ENCODE results near the gene METTL17. TPM values are rescaled to one million over a fixed set of nuclear protein-coding genes. Genes with fewer than 3 reads are reported as not detected.
A peak's percentile ranks its signal among the peaks of the same experiment; 100 is the strongest.
"Not testable (repeated sequence)": the region's sequence is repeated elsewhere in the genome, so short reads cannot be mapped to it uniquely, and the experiment has no call there.

Gene METTL17
- total RNA-seq, 1 donor from 2014 or later = 66.9 TPM

DNA sequence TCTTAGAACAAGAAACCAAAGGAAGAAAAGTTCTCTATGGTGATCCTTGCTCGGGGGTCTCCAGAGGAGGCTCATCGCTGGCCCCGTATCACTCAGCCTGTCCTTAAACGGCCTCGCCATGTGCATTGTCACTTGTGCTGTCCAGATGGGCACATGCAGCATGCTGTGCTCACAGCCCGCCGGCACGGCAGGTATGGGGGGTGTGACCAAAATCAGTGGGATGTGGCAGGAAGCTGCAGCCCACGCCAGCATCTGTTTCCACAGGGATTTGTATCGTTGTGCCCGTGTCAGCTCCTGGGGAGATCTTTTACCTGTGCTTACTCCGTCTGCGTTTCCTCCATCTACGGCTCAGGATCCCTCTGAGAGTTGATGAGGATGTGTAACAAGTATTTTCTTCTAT is 6.7 kb downstream of the METTL17 start:
- no peak for DNase-seq (ENCODE audit: low read depth)

DNA sequence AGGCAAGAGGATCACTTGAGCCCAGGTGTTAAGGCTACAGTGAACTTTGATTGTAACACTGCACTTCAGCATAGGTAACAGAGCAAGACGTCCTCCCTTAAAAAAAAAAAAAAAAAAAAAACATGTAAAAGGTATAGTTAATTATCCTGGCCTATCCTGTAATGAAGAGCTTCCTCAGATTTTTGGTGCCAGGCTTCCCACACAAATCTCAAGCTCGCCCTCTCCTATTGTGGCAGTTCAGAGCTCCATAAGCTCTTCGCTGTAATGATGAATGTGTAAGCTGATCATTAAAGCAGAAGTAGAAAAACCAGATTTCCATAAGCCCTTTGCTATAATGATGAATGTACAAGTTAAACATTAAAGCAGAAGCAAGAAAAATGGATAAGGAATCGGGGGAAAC is 7.3 kb downstream of the METTL17 start:
- DNase-seq (ENCODE audit: low read depth) = no peak

DNA sequence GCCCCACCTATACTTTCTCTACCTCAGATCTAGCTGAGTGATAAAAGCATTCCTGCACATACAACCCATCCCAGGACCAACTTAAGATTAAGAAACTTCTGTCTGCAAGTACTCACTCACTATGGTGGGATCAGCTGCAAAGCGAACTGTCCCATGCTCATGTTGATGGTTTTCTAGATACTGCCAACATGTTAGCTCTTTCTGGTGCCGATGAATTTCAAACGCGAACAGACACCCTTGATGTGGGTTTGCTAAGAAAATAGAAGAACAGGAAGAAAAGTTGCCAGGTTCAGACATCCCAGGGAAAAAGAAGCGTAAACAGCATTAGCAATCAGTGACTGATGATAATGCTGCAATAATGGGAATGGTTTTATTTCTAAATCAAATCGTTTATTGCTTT is 7.8 kb downstream of the METTL17 start:
- DNase-seq (ENCODE audit: low read depth) = no peak

DNA sequence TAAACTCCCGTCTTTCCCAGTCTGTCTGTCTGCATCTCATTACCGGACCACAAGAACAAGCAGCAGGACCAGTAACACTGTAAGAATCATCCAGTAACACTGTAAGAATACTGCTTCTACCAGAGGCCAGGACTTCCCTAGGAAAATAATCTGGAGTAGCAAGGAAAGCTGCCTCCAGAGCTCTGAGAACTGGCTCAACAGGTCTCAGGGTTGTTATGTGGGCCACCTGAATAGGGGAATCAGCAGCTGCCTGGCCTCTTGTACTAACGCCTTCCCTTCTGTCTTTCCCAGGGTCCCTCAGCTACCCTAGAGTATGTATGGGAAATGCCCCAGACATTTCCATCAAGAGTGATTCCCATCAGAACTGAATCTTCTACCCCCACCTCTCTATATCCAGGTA is 8.4 kb downstream of the METTL17 start:
- DNase-seq (ENCODE audit: low read depth) = no peak

DNA sequence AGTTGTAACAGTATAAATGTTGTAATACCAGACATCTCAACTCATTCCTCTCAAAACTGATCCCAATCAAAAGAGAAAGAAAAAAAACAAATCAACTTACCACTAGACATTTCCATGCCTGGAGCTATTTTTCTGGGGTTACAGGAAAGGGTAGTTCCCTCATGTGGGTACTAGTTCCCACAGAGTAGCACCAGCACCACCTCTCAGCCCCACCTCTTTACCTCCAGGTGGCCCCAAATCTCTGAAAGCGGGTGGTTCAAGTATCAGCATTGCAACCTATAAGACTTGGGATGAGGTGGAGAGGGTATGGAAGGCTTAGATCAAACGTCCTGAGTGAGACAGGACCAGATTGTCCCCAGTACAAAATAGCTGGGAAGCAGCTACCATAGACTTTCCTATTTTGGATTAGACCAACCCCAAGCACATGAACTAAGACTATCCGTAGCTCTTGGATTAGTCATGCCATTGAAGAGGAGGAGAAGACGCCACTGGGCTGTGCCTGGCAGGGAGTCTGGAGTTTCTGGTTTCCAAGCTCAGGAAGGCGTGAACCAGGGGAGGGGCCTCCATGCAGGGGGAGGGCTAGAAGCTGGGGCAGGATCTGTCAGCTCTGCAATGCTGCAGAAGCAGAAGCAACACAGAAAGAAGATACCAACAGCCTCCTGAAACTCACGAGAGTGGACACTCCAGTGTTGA is 9.0 kb downstream of the METTL17 start, which contains the start of gene SLC39A2:
Gene SLC39A2 (plus strand): TSS at position 620 of the 693 bp plus-strand sequence. CDS start 154 bp downstream, outside the sequence.
- peak; percentile 47 for DNase-seq (ENCODE audit: low read depth)

DNA sequence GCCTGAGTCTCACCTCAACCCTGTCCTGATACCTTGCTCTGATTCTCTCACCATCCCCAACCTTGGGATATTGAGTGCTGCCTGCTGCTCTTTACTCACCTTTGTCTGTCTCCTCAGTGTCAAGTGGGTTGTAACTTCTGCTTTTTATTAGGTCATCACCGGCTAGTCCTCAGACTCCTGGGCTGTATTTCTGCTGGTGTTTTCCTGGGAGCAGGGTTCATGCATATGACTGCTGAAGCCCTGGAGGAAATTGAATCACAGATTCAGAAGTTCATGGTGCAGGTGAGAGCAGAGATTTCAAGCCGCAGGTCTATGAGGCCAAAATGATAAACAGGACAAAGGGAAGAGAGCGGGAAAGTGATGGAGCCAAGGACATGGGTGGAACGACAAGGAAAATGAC is 9.8 kb downstream of the METTL17 start:
- DNase-seq (ENCODE audit: low read depth) = no peak

DNA sequence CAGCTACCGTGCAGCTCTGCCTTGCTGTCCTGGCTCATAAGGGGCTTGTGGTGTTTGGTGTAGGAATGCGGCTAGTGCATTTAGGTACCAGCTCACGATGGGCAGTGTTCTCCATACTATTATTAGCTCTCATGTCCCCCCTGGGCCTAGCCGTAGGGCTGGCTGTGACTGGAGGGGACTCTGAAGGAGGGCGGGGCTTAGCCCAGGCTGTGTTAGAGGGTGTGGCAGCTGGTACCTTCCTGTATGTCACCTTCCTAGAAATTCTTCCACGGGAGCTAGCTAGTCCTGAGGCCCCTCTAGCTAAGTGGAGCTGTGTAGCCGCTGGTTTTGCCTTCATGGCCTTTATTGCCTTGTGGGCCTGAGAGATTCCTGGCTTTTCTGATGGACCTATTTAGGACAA is 11.4 kb downstream of the METTL17 start:
- no peak for DNase-seq (ENCODE audit: low read depth)

DNA sequence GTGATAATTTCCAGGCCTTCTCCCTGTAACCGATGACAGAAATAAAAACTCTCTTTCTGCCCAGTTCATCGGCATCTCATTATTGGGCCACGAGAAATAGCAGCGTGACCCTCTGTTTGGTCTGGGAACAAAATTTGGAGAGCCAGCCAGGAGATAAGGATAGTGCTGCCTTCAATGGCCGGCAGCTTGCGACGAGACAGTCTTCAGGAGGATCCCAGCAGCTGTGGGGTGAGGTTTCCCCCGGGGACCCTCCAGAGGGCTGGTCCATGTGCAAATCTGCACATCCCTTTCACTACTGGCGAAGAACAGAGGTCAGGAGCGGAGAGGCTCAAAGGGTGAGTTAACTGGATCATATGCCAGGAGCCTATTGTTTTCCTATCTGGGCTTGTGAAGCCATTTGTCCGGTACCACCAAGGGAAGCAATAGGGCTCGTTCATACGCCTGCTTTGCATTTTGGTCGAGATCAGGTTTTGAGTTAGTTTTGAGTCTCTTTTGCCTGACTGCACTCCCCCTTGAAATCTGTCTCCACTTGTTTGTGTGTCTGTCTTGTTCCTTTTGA is 14.1 kb downstream of the METTL17 start:
- no peak for DNase-seq (ENCODE audit: low read depth)

DNA sequence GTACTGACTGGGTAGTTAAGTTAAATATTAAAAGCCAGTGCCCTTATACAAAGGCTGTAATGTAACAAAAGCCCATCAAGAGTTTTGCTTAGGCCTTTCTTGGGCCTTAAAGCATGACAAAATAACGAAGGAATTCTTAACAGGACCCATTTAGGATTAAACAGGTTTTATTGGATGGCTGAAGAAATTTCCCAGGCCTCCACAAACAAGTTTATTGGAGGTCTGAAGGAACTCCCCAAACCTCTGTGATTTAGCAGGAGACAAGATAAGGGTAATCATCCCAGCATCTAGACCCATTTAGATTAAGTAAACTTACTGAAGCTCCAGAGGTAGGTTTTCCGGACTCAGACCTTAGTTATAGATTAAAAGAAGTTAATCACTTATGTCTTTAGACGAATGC is 19.9 kb downstream of the METTL17 start:
- DNase-seq (ENCODE audit: low read depth) = not testable (repeated sequence)

DNA sequence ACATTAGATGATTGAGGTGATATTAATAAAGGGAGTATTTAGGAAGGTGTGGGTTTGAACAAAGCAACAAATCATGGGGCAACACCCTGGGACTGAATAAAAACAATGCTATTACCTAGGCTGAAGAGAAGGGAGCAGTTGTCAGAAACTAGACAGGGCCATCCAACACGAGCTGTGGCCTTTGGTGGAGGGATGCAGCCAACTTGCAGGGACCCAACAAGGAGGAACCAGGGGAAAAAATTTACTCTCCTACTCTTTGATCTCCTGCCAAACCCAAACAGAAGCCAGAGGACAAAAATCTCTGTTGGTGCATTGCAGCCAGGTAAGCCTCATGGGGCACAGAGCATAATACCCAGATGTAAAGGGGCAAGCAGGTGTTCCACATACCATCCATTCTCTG is 21.4 kb downstream of the METTL17 start:
- DNase-seq (ENCODE audit: low read depth) = no peak

DNA sequence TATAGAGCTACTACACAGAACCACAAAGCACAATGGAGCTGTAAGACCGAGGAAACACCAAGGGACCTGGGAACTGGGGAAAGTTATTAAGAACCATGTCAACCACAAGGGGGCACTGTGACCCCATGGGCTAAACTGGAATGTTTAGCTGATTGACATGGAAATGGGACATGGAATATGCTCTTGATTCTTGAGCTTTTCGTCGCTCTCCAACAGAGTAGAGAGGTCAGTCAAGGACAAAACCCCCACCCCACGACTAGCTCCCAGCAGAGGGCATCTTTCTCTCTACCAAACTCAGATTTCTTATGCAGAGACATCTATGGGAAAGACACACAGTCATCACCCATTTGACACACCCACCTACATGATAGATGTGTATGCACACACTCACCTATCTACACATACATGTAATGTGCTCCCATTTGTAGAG is 25.0 kb downstream of the METTL17 start:
- peak; percentile 94 for DNase-seq (ENCODE audit: low read depth)

DNA sequence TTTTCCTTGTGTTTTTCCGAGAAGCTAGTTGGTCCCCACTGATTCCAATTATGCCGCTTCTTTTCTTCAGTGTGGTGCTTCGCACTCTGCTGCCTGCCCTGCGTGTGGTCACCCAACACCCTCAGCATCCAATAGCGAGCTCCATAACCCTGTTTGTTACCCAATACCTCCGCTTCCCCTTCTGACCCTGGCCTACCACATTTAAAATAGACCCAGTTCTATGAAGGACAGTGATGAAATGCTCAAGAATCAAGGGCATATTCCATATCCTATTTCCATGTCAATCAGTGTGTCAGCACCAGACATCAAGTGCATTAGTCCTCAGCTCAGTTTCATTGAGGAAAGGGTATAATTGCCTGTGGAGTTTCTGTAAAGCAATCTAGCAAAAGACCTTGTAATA is 25.5 kb downstream of the METTL17 start:
- DNase-seq (ENCODE audit: low read depth) = no peak

DNA sequence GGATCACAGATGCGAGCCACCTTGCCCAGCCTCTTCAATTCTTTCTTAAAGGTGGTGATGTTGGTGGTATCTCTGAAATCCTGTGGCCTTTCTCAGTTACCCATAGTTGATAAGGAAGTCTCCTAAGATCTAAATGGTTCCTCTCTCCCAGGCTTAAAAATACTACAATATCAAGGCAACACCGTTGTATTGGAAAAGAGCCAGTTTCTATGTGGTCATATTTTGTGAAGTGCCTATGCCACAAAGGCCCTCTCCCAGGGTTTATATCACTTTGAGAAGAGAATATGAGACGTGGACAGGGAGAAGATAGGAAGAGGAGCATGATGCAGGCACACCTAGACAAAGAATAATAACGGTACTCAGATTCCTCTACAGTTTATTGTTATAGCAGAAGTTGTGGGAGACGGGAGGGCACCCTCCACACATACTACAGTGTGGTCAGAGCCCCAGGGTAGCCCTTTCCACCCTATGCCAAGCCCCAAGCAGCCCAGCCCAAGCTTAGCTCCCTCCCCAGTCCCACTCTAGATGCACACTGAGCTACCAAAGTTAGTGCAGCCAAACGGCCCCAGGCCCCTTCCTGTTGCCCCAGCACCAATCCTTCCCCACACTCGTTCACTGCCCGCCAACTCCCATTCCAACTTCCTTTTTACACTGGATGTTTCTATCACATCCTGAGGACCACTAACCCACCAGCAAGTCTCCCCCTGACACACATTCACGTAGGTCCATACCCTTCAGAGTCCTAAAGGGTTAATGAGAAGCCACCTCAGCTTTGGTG is 26.8 kb downstream of the METTL17 start:
- no peak for DNase-seq (ENCODE audit: low read depth)

DNA sequence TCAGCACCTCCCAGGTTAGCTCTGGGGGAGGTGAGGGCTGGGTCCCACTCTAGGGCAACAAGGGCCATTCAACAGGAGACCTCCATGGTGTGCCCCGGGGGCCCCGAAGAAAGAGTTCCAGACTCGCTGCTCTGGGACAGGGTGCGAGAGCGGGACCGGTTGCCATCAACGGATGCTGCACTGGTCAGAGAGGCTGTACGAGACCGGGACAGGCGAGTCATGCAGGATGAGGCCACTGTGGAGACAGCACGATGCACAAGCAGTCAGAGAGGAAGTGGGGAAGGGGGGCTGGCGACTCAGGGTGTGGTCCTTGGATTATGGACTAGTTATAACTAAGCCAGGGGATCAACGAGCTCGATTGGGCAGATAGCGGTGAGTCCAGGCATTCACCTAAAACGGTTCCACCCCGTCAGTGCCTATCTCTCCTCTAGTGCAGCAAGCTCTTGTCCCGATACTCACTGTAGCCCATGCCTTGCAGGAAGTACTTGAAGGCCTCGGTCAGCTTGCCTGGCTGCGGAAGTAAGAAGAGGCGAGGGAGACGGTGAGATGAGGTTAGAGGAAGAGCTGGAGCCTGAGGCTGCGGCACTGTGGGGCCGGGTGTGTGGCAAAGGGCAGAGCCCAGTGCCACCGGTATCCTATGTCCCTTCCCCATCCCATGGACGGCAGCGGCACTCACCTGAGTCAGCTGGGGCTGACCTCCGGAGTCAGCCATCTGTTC is 27.9 kb downstream of the METTL17 start:
- no peak for DNase-seq (ENCODE audit: low read depth)

DNA sequence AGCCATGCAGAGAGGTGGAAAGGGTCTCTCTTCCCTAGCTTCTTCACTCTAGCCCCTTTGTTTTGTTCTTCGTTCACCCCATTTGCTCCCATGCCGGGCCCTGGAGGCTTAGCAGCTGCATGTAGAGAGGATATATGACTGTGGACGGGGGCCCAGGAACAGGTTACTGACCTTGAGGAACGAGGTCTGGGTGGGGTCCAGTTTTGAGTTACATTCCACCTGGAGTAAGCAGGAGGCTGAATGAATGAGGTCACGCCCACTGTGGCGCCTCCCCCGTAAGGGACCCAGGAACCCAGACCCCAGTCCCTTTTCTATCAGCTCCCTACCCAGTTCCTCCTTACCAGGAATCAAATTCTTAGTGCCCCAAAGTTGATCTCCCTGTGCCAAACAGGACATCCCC is 28.5 kb downstream of the METTL17 start:
- no peak for DNase-seq (ENCODE audit: low read depth)

DNA sequence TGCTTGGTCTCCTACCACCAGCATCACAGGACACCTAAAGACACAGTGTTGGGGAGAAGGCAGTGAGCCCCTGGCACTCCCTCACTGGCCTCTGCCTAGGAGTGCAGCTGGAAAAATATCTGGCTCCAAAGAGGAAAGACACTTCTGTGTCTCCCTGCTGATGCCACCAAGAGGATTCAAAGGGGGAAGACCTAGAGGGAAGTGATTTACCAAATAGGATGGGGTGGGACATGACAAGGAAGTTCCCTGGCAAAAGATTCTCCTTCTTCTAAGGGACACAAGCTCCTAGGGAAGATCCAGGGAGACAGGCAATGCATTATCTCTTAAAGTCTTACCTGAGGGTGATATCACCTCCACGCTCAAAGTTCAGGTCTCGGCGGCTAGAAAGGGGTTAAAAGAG is 29.0 kb downstream of the METTL17 start:
- DNase-seq (ENCODE audit: low read depth) = no peak

DNA sequence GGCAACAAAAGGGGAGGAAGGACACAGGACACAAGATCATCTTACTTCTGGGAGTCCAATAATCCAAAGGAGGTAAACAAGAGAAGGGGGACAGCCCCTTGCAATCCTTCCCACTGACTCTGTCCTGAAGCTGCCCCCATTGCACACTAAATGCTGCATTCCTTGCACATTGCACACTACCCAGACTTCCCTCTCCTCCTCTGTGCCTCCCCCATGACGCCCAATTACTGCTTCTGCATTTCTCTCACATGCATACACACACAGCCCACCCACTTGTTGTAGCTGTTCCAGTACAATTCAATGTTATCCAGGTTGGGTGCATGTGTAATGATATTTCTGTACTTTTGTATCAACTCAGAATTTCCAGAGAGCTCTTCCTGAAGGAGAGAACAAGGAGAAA is 29.6 kb downstream of the METTL17 start:
- no peak for DNase-seq (ENCODE audit: low read depth)

DNA sequence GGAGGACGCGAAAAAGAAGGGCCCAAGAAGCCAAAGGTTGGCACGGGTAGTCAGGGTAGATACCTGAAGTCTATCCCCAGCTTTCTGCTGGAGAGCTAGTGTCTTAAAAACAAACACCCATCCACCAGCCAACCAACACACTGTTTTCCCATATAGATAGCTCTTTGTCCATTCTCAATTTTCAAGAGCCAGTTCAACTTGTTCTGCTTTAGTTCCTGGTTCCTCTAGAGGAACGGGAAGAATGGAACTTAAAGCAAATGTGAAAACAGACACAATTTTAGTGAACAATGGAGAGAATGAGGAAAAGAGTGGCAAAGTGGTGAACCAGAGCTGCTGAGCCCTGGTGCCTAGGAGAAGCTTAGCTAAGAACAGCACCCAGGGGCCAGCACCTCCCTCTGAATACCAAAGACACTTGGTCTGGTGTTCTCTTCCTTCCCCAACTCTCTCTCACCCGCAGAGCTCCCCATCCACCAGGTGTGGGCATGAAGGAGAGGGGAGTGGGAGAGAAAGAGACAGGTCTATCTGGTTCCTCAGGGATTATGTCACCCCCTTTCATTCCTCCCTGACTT is 31.3 kb downstream of the METTL17 start:
- DNase-seq (ENCODE audit: low read depth) = no peak

DNA sequence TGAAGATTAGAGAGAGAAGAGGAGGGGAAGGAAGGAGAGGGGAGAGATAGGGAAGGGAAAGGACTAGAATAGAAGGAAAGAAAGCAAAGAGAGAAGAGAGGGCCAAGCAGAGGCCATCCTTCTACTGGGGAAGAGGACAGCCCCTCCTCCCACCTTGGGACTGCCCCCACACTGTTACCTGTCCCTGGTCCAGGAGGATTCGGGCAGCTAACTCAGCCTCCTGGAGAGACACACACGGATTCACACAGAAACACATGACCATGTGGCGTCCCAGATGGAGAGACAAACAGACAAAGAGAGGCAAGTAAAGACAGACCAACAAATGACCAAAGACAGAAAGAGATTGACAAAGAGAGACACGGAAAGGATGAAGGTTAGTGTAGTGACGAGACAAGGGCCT is 32.9 kb downstream of the METTL17 start:
- no peak for DNase-seq (ENCODE audit: low read depth)

DNA sequence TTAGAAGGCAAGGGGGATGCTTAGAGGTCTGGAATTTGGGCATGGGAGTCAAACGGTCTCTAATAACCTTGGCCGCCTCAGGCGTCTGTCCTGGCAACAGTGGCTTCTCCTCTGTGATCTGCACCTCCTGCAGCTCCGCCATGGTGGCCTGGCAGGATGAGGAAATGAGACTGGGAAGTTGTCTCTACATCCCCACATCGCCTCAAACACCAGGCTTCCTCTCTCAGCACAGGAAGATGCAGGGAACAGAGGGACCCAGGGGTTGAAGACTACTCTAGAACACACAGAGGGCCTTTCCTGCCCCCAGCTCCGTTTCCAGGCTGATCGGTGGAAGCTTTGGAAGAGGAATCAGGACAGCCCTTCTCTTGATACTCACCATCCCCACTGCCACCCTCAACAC is 33.4 kb downstream of the METTL17 start:
- no peak for DNase-seq (ENCODE audit: low read depth)

DNA sequence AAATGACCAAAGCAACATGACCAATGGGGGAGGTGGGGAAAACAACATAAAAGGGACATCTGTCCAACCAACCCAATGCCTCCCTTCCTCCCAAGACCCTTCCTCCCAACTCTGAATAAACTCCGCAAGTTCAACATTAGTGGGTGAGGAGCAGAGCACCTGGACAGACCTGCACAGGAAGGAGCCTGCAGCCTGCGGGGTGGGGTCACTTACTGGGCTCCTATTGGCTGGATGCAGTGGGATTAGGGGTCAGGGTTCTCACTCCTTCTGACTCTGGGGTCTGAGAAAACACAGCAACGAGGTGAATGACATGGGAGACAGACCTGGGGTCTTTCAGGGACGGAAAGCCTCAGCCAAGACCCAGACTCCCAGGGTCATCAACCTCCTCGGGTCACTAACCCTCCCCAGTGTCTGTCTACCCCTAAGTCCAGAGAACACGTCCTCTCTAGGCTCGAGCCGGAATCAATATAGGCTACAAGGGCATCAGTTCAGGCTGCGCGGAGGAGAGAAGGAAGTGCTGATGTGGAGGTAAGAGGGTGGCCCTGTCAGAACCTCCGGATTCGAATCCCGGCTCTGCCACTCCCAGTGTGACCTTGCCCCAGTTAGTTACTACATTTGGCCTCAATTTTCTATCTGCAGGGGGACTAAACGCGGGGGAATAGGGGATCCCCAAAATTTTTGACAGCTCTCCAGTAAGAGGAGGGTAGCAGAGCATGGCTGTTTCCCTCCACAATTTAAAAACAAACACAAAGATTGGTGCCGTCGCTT is 34.2 kb downstream of the METTL17 start:
- DNase-seq (ENCODE audit: low read depth) = no peak

Data from myocyte (in vitro differentiated cells).